Gastroesophageal sphincter (tissue), 4 donors: ENCODE data around the gene TNS3. TPM values are rescaled to one million over a fixed set of nuclear protein-coding genes. Genes with fewer than 3 reads are reported as not detected.

Experiments used
- ATAC-seq: fragments of 150-250 bp; one replicate; pipeline ENCODE4 v1.9.1; 2016; ENCODE audit warnings: mild to moderate bottlenecking, moderate library complexity
- H3K27ac ChIP-seq, 4 donors: fragments of 200-600 bp; sonication (generic) in 3 of 4; 1 replicate in 3 of 4; 2 replicates in 1 of 4; pipeline ENCODE4 v1.5.1; 2016 to 2019
- H3K27me3 ChIP-seq: fragments of 200-600 bp; sonication (generic); one replicate; pipeline ENCODE4 v1.5.1; 2019
- H3K36me3 ChIP-seq, 2 donors: fragments of 200-600 bp; sonication (generic); one replicate each; pipeline ENCODE4 v1.5.1; 2019; ENCODE audit warnings: control low read depth in 1 of 2
- H3K4me1 ChIP-seq, 3 donors: fragments of 200-600 bp; sonication (generic); 1 replicate in 2 of 3; 2 replicates in 1 of 3; pipeline ENCODE4 v1.5.1; 2016 to 2019; ENCODE audit warnings: control low read depth in 2 of 3
- H3K4me3 ChIP-seq, 2 donors: fragments of 200-600 bp; sonication (generic); one replicate each; pipeline ENCODE4 v1.5.1; 2019; ENCODE audit warnings: mild to moderate bottlenecking in 1 of 2, moderate library complexity in 1 of 2
- H3K9me3 ChIP-seq, 3 donors: fragments of 200-600 bp; sonication (generic); one replicate each; pipeline ENCODE4 v1.5.1; 2017 to 2019; ENCODE audit warnings: control low read depth in 2 of 3
- EP300 ChIP-seq: sonication (generic); formaldehyde crosslinking; IDR thresholded peaks from one replicate; pipeline ENCODE4 v1.6.1; 2017; ENCODE audit warnings: antibody characterized with exemption, mild to moderate bottlenecking
- POLR2A ChIP-seq, 2 donors: fragments of 450-650 bp; IDR thresholded peaks; one replicate each; pipeline ENCODE4 v1.6.1; 2017; ENCODE audit warnings: antibody characterized with exemption in 2 of 2, mild to moderate bottlenecking in 2 of 2, moderate library complexity in 1 of 2
- POLR2AphosphoS5 ChIP-seq: sonication (generic); formaldehyde crosslinking; IDR thresholded peaks from one replicate; pipeline ENCODE4 v1.6.1; 2017; ENCODE audit warnings: antibody characterized with exemption
- WGBS, 2 donors: methylation state at CpG; one replicate each; pipeline ENCODE4 v1.1.5; 2018; ENCODE audit warnings: low coverage in 1 of 2; 5-methylcytosine and 5-hydroxymethylcytosine counted together
- total RNA-seq, 4 donors: library from RNA; depleted of rRNA; stranded (reverse); fragments of >200 nt; gene quantifications; one replicate each; pipeline ENCODE4 v1.1.0, GENCODE V29; 2016
- TF ChIP-seq, protein P1 (sequence below), 4 experiments: fragments of 200-600 bp in 2 of 4; fragments of 450-650 bp in 2 of 4; sonication (generic) in 1 of 4; IDR thresholded peaks; one replicate each; pipeline ENCODE4 v1.5.1; 2017 to 2019; ENCODE audit warnings: antibody characterized with exemption in 4 of 4, mild to moderate bottlenecking in 2 of 4, moderate library complexity in 2 of 4

TNS3 gene
- total RNA-seq, 4 donors from 2014 or later = 35.0 to 61.3 (median 45.1) TPM

DNA sequence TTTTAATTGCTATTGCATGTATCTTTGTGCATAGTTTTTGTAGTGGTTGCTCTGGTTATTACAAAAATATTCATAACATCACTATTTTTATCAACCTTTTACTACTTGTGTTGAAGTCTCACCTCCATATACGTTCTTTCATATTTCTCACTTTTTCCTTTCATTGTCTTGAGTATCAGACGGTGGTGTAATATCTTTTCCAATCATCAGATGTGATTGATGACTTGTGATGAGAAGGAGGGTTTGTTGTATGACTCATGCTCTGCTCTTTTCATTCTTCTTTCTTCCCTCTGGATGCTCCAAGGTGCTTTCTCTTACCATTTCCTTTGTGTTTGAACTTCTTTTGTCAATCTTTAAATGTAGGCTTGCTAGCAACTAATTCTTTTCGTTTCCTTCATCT lies 310.2 kb downstream of the TNS3 start:
- ATAC-seq = no peak
- no peak for TF ChIP-seq POLR2AphosphoS5
- no peak for TF ChIP-seq POLR2A (IDR thresholded peaks at IDR 0.05)
- TF ChIP-seq, protein P1, sequence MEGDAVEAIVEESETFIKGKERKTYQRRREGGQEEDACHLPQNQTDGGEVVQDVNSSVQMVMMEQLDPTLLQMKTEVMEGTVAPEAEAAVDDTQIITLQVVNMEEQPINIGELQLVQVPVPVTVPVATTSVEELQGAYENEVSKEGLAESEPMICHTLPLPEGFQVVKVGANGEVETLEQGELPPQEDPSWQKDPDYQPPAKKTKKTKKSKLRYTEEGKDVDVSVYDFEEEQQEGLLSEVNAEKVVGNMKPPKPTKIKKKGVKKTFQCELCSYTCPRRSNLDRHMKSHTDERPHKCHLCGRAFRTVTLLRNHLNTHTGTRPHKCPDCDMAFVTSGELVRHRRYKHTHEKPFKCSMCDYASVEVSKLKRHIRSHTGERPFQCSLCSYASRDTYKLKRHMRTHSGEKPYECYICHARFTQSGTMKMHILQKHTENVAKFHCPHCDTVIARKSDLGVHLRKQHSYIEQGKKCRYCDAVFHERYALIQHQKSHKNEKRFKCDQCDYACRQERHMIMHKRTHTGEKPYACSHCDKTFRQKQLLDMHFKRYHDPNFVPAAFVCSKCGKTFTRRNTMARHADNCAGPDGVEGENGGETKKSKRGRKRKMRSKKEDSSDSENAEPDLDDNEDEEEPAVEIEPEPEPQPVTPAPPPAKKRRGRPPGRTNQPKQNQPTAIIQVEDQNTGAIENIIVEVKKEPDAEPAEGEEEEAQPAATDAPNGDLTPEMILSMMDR (IDR thresholded peaks at IDR 0.05) = no peak
- TF ChIP-seq EP300 = no peak
- Histone ChIP-seq H3K27ac (no peak overlapping the region), H3K36me3 (peaks cover 0 to 15% of the 10 kb centered on the region in 2 donors), H3K4me1 (peaks cover 0 to 2% (median 0%) of the 10 kb centered on the region in 3 donors), H3K4me3 (no peak overlapping the region), H3K9me3 (peaks cover 0 to 20% (median 0%) of the 10 kb centered on the region in 3 donors), H3K27me3 (no peaks in the 10 kb centered on the region)
- 82 to 84% methylated on average over 3 of the region's 3 CpGs for WGBS, 2 donors

DNA sequence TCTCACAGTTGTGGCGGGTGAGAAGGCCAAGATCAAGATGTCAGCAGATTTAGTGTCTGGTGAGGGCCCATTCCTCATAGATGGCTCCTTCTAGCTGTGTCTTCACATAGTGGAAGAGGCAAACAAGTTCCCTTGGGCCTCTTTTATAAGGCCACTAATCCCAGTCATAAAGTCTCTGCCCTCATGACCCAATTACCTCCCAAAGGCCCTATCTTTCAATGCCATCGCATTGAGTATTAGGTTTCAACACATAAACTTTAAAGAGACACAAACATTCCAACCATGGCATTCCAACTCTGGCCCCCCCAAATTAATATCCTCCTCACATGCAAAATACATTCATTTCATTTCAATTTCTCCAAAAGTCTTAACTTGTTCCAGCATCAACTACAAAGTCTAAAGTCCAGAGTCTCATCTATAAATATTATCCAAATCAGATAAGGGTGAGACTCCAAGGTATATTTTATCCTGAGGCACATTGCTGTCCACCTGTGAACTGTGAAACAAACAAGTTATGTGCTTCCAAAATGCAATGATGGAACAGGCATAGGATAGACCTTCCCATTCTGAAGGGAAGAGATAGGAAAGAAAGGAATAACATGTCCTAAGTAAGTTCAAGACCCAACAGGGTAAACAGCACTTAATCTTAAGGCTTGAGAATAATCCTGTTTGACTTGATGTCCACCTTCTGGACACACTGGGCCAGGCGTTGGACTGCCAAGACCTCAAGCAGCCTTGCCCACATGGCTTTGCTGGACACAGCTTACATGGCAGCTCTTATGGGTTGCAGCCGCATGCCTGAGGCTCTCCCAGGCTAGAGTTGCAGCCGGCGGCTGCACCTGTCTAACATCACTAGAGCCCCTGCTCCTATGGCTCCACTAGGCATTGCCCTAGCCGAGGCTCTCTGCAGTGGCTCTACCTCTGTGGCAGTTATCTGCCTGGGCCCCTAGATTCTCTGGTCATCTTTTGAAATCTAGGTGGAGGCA lies 312.8 kb downstream of the TNS3 start:
- no peak overlapping the region for H3K4me3 ChIP-seq
- H3K27ac ChIP-seq = no peak overlapping the region
- ATAC-seq = no peak
- peaks cover 0 to 15% (median 3%) of the 10 kb centered on the region in 3 donors for H3K4me1 ChIP-seq
- H3K27me3 ChIP-seq = no peaks in the 10 kb centered on the region
- no peaks in the 10 kb centered on the region for H3K36me3 ChIP-seq
- 76 to 82% methylated on average over 2 of the region's 7 CpGs for WGBS, 2 donors
- TF ChIP-seq POLR2A (IDR thresholded peaks at IDR 0.05) (no peak), POLR2AphosphoS5 (no peak)
- TF ChIP-seq, protein P1 (IDR thresholded peaks at IDR 0.05) = no peak
- peaks cover 0 to 20% (median 0%) of the 10 kb centered on the region in 3 donors for H3K9me3 ChIP-seq

DNA sequence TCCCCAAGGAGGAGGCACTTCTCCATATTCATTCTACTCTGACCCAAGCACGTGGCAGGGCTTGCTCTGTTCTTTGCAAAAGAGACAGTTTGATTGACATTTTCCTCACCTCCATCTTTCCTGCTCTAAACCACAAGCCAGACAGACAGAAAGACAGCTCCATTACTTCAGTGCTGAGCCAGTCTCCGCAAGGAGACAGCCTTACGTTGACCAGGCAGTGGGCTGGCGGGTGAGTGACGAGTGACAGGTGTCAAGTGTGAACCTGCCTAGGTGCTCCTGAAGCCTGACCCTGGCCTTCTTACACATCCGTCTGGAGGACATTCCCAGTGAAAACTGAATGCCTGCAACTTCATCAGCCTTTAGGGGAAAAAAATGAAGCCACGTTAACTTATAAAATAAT lies 314.6 kb downstream of the TNS3 start:
- H3K27ac ChIP-seq = no peak overlapping the region
- WGBS, 2 donors = 86 to 96% methylated on average over 4 to 7 of the region's 7 CpGs
- no peaks in the 10 kb centered on the region for H3K36me3 ChIP-seq
- H3K27me3 ChIP-seq = no peaks in the 10 kb centered on the region
- no peak for ATAC-seq
- H3K4me1 ChIP-seq = peaks cover 0 to 15% (median 3%) of the 10 kb centered on the region in 3 donors
- H3K9me3 ChIP-seq = peaks cover 0 to 20% (median 0%) of the 10 kb centered on the region in 3 donors
- TF ChIP-seq POLR2AphosphoS5 (no peak), EP300 (no peak), POLR2A (IDR thresholded peaks at IDR 0.05) (no peak)
- TF ChIP-seq, protein P1 (IDR thresholded peaks at IDR 0.05) = no peak
- H3K4me3 ChIP-seq = no peak overlapping the region

DNA sequence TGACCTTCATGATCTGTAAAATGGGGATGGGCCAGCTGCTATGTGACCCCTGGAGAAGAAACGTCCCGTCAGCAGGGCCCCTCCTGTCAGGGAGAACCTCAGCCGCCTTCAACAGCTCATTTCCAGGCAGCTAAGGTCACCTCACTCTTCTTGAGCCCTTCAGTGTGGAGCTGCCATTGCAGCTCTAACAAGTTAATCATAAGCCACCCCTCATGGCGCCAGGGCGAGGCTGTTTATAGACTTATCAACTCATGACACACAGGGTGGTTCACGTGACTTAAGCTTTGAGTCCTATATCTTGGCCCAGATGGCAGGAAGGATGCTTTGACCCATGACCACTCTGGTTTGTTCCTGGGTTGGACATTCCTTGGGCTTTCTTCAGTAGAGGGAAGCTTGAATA lies 315.1 kb downstream of the TNS3 start:
- WGBS, 2 donors = 61% methylated on average over 4 of the region's 6 CpGs; no CpG with 5 or more reads in 1 of the 2 donors
- no peak for ATAC-seq
- no peaks in the 10 kb centered on the region for H3K27me3 ChIP-seq
- TF ChIP-seq, protein P1 (IDR thresholded peaks at IDR 0.05) = no peak
- TF ChIP-seq EP300 (no peak), POLR2AphosphoS5 (no peak), POLR2A (IDR thresholded peaks at IDR 0.05) (no peak)
- H3K4me1 ChIP-seq = peaks cover 0 to 15% (median 3%) of the 10 kb centered on the region in 3 donors
- H3K27ac ChIP-seq = peak overlapping the region in 1 of 4 donors; percentile 14
- H3K9me3 ChIP-seq = peaks cover 0 to 20% (median 0%) of the 10 kb centered on the region in 3 donors
- no peaks in the 10 kb centered on the region for H3K36me3 ChIP-seq
- H3K4me3 ChIP-seq = no peak overlapping the region
